Mucosa of rectum (tissue), 2 donors: Measurements from ENCODE around the gene CABLES2.
"Not testable (repeated sequence)": the region's sequence is repeated elsewhere in the genome, so short reads cannot be mapped to it uniquely, and the experiment has no call there.

Source experiments
- H3K27ac ChIP-seq, 2 donors: one replicate each; pipeline ENCODE4 v1.7.0; 2013; ENCODE audit warnings: inconsistent platforms in 2 of 2, low read depth in 2 of 2, low read length in 2 of 2
- H3K27me3 ChIP-seq, 2 donors: one replicate each; pipeline ENCODE4 v1.7.0; 2013; ENCODE audit warnings: low read length in 2 of 2; ENCODE audit not compliant: control insufficient read depth in 2 of 2, insufficient read depth in 2 of 2
- H3K36me3 ChIP-seq, 2 donors: one replicate each; pipeline ENCODE4 v1.7.0; 2013; ENCODE audit warnings: low read length in 2 of 2; ENCODE audit not compliant: control insufficient read depth in 2 of 2, insufficient read depth in 2 of 2
- H3K4me1 ChIP-seq, 2 donors: one replicate each; pipeline ENCODE4 v1.7.0; 2013; ENCODE audit warnings: low read length in 2 of 2, mild to moderate bottlenecking in 1 of 2; ENCODE audit not compliant: control insufficient read depth in 2 of 2, insufficient read depth in 2 of 2
- H3K4me3 ChIP-seq, 2 donors: one replicate each; pipeline ENCODE4 v1.7.0; 2013; ENCODE audit warnings: low read length in 2 of 2
- H3K9ac ChIP-seq, 2 donors: one replicate each; pipeline ENCODE4 v1.7.0; 2013; ENCODE audit warnings: low read length in 2 of 2, low read depth in 1 of 2, mild to moderate bottlenecking in 1 of 2
- H3K9me3 ChIP-seq, 2 donors: one replicate each; pipeline ENCODE4 v1.7.0; 2013; ENCODE audit warnings: low read length in 2 of 2; ENCODE audit not compliant: control insufficient read depth in 2 of 2
- donor health status: healthy.
- donor health status: Normal muscosa, but diverticular disease.

CABLES2 gene

DNA sequence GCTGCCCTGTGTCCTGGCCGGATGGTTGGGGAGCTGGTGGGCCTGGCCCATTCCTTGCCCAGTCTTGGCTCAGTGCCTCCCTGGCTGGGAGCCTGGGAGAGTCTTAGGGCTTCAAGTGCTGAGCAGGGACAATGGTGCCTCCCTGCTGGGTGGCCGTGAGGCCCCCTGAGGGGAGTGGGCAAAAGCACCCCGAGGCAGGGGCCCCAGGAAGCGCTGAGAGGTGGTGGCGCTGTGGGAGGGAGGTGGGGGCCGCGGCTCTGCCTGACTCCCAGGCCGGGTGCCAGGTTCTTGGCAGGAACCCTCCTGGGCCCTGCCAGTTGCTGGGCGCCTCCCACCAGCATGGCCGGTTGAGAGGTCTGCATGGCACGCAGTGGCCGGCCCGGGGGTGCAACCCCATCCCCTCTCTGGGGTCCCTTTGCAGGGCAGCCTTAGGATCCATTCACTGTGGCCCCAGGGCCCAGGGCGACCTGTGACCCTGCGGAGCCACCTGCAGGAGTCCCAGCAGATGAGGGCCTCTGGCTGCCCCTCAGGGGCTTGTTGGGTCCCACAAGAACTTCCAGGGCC is 29.4 kb downstream of the CABLES2 start:
- no peaks in the 10 kb centered on the region for H3K9me3 ChIP-seq
- H3K27me3 ChIP-seq, result no peaks in the 10 kb centered on the region
- H3K4me1 ChIP-seq, result peaks cover 0 to 12% of the 10 kb centered on the region in 2 donors
- H3K4me3 ChIP-seq, result no peak overlapping the region
- peaks cover 5 to 7% of the 10 kb centered on the region in 2 donors for H3K36me3 ChIP-seq
- H3K27ac ChIP-seq, result peak overlapping the region in 1 of 2 donors; percentile 45
- H3K9ac ChIP-seq, result no peak overlapping the region

DNA sequence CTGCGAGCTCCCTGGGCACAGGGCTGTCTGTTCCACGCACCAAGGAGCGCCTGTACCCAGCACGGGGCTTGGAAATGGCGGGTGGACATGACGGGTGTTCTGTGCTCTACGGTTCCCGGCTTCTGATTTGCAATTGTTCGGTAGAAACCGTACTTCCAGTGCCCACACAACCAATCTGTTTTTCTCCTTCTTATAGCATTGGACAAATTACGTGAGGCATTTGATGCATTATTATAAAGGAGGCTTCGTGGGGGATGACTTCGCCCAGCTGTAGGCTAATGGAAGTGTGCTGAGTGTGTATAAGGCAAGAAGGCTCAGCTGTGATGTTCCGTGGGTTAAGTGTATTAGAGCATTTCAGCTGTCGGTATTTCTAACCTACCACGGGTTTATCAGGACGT is 30.0 kb downstream of the CABLES2 start:
- Histone ChIP-seq H3K36me3 (peaks cover 4 to 5% of the 10 kb centered on the region in 2 donors), H3K4me3 (no peak overlapping the region), H3K27ac (peak overlapping the region in 1 of 2 donors; percentile 45), H3K4me1 (peaks cover 0 to 12% of the 10 kb centered on the region in 2 donors), H3K9ac (no peak overlapping the region), H3K9me3 (no peaks in the 10 kb centered on the region), H3K27me3 (no peaks in the 10 kb centered on the region)

DNA sequence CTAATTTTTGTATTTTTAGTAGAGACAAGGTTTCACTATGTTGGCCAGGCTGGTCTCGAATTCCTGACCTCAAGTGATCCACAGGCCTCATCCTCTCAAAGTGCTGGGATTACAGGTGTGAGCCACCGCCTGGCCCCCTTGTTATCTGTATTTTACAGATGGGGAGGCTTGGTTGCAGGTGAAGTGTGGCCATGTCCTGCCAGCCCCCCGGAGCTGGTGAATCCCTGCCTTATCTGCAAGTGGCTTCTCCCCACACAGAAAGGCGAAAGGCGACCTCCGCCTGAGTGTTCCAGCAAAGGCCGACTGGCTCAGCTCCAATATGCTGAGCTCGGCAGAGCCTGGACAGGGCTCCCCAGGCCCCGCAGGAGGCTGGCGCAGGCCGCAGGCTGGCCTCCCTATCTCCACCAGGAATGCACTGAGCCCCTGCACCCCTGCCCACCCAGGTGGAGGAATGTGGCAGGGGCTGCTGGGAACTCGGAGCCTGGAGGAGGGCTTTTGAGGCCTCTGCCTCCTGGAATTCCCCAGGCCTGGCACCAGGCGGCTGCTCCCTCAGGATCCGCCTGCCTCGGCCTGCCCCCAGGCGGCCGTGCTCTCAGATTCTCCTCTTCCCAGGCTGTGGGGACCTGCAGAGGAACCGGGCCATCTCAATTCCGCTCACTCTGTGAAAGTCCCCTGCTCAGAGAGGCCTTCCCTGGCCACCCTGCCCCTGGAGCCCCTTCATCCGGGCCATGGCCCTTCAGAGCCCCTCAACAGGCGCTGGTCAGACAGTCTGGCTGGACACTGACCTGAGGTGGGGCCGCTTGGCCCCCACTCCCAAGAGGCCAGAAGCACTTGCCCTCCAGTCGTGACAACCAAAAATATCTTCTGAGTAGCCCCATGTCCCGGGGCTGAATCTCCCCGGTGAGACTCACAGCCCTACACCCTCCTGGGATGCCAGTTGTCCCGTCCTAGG is 30.7 kb downstream of the CABLES2 start:
- H3K9ac ChIP-seq, result no peak overlapping the region
- H3K4me3 ChIP-seq, result no peak overlapping the region
- H3K36me3 ChIP-seq, result no peaks in the 10 kb centered on the region
- H3K9me3 ChIP-seq, result no peaks in the 10 kb centered on the region
- peaks cover 0 to 12% of the 10 kb centered on the region in 2 donors for H3K4me1 ChIP-seq
- peak overlapping the region in 1 of 2 donors; percentile 45 for H3K27ac ChIP-seq
- H3K27me3 ChIP-seq, result no peaks in the 10 kb centered on the region

DNA sequence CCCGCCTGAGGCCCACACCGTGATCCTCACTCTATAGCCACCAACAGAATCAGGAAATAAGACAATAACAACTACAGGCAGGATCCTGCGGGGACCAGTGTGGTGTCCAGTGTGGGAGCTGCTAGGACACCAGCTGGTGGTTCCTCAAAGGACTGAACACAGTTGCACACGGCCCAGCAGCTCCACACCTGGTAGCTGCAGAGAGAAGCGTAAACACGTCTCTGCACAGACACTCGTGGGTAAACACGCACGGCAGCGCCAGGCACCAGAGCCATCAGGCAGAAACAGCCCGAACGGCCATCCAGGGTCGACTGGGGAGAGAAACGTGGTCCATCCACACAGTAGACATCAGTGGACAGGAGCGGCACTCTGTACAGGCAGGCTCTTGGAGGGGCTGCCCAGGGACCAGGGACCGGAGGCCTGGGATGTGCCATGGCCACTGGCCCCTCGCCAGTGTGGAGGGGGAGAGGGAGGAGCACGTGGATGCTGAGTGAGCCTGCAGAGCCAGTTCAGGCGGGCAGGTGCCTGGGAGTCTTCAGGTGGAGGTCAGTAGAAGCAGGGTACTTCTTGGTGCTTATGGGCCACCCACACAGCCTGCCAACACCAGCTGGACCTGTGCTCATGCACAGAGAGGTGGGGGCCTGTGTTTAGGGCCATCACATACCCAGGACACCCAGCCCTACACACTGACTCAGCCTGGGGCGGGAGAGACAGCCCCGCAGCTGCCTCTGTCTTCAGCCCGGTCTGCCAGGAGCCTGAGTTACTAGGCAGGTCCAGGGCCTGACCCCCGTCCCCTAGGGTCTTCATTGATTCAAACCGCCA is 32.5 kb downstream of the CABLES2 start:
- no peaks in the 10 kb centered on the region for H3K36me3 ChIP-seq
- peaks cover 1 to 6% of the 10 kb centered on the region in 2 donors for H3K27me3 ChIP-seq
- H3K4me1 ChIP-seq, result peaks cover 0 to 12% of the 10 kb centered on the region in 2 donors
- peak overlapping the region; percentile 21 to 54 for H3K27ac ChIP-seq
- H3K9ac ChIP-seq, result no peak overlapping the region
- no peaks in the 10 kb centered on the region for H3K9me3 ChIP-seq
- H3K4me3 ChIP-seq, result no peak overlapping the region

DNA sequence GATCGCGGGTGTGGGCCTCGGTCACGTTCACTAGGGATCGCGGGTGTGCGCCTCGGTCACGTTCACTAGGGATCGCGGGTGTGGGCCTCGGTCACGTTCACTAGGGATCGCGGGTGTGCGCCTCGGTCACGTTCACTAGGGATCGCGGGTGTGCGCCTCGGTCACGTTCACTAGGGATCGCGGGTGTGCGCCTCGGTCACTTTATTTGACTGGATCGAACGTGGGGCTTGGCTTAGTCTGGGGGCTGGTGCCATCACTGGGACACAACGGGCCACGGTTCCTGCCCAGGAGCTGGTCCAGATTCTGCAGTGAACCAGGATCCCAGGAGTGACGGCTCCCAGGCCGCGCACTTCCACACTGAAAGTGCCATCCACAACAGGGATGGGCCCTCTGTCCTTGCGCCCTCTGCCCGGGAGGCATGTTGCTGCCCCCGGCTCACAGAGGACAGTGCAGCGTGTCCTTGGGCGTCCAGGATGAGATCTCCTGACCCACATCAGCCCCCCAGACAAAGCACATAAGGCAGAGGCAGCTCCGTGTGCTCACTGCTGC is 33.4 kb downstream of the CABLES2 start:
- not testable (repeated sequence) for H3K9ac ChIP-seq, H3K36me3 ChIP-seq, H3K4me3 ChIP-seq, H3K9me3 ChIP-seq, H3K27me3 ChIP-seq
- peak overlapping the region in 1 of 2 donors; percentile 54 for H3K27ac ChIP-seq
- peaks cover 2 to 12% of the 10 kb centered on the region in 2 donors for H3K4me1 ChIP-seq

DNA sequence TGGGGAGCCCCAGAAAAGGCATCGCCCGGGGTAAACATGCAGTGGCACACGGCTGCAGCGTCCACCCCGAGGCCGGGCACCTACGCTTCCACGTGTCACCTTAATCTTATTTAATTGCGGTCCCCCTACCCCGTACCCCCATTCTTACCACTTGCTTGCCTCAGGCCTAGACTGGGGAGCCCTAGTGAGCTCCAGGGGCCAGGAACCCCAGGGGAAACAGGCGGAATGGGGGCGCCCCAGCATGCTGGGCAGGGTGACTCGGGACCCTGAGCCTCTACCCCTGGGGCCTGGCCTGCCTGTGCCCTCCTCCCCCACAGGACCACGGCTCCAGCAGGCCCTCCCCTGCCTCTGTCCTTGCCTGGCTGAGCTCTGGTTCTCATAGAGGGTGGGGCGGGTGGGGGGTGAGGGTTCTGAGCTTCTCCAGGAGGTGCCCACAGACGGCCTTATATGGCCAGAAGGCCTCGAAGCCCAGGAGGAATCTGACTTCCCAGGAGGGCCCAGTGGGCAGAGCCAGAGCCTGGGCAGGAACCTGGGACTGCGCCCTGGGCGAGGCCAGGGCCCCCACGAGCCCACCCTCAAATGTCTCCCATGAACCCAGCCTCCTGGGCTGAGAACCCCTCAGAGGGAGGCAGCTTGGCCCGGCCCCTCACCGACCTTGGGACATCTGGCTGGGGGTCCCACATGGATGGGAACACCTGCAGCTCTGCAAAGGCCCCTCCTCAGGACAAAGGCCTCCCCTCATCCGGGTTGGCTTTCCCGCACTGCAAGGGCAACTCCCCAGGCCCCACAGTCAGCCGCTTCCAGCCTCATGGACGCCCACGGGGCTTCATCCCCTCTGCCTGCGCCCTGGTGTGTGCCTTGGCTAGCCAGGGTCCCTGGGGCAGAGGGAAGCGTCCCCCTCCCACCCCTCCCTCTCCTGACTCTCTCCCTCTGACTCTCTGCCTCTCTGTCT is 34.8 kb downstream of the CABLES2 start:
- Histone ChIP-seq H3K9ac (no peak overlapping the region), H3K4me3 (no peak overlapping the region), H3K36me3 (no peaks in the 10 kb centered on the region), H3K27ac (peak overlapping the region in 1 of 2 donors; percentile 58), H3K9me3 (no peaks in the 10 kb centered on the region), H3K27me3 (peaks cover 10 to 16% of the 10 kb centered on the region in 2 donors), H3K4me1 (peaks cover 10 to 24% of the 10 kb centered on the region in 2 donors)

DNA sequence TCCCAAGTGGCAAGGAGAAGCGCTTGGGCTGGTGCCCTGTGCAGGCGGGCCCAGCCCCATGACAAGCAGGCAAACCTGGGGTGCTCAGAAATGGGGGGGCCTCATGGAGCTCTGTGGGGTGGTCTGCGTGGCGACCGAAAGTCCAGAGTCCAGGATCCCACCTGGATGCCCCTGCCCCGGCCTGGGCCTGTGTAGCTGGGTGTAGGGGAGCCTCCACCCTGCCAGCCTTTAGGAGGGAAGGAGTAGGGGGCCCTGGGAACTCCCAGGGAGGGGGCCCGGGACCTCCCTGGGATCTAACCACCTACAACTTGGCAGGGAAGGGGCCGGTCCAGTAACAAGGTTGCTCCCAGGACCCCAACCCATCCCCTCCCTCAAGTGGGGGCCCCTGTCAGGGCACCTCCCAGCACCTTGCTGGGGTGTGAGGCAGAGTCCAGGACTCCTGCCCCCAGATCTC is 35.5 kb downstream of the CABLES2 start:
- Histone ChIP-seq H3K9ac (no peak overlapping the region), H3K9me3 (no peaks in the 10 kb centered on the region), H3K27me3 (peaks cover 10 to 16% of the 10 kb centered on the region in 2 donors), H3K27ac (peak overlapping the region in 1 of 2 donors; percentile 58), H3K4me3 (no peak overlapping the region), H3K4me1 (peaks cover 10 to 24% of the 10 kb centered on the region in 2 donors), H3K36me3 (no peaks in the 10 kb centered on the region)

DNA sequence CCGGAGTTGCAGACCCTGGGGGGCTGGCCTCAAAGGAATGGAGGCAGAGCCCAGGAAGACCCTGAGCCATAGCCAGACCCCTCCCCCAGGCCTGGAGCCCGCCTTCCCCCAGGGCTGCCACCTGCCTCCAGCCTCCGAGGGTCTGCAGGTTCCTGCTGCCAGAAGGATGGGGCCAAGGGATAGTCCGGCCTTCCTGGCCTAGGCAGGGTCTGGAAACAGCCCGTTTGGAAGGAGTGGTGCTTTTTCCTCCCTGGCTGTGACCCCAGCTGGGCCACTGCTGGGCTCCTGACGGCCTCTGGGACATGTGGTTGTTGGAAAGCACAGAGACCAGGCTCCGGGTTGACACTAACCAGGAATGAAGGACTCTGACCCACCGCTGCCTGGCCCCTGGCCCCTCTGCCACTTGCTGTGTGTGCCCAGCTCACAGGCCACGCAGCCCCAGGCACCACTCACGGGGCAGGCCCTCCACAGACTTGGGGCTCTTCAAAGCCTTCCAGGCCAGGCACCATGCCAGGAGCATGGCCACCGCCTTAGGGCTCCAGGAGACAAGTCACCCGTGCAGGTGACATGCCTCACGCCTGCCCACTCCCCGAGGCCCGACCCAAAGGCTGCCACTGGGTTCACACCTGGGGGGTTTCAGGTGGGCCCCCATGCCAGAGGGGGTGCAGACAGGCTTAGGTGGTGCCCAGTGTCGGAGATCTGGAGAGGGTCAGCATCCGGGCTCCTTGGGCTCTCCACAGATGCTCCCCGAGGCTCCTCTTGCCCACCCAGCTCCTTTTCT is 36.1 kb downstream of the CABLES2 start:
- peaks cover 10 to 24% of the 10 kb centered on the region in 2 donors for H3K4me1 ChIP-seq
- no peak overlapping the region for H3K9ac ChIP-seq
- H3K9me3 ChIP-seq, result no peaks in the 10 kb centered on the region
- H3K27me3 ChIP-seq, result peaks cover 13 to 20% of the 10 kb centered on the region in 2 donors
- H3K27ac ChIP-seq, result peak overlapping the region in 1 of 2 donors; percentile 23
- no peaks in the 10 kb centered on the region for H3K36me3 ChIP-seq
- no peak overlapping the region for H3K4me3 ChIP-seq
